Activated naive CD4-positive, alpha-beta T cell treated with anti-CD3 and anti-CD28 coated beads for 36 hours (primary cell): ENCODE measurements around the gene TBC1D22A. TPM values are rescaled to one million over a fixed set of nuclear protein-coding genes. Genes with fewer than 3 reads are reported as not detected.

Experiments used
- CTCF ChIA-PET: fragments of 350-600 bp; sonication (Branson Sonifier 250); formaldehyde crosslinking; loops from one replicate; lab custom pipeline; 2021; ENCODE audit warnings: antibody characterized with exemption; lab: Charles Lee
- DNase-seq: peaks from one replicate; pipeline ENCODE4 v3.0.0-alpha.2; 2020
- H3K27ac Mint-ChIP-seq: one replicate; pipeline ENCODE4 v1.8.0; 2021; ENCODE audit warnings: mild to moderate bottlenecking, mixed read lengths
- H3K27me3 Mint-ChIP-seq: one replicate; pipeline ENCODE4 v1.8.0; 2021; ENCODE audit warnings: low read depth, mixed read lengths
- H3K36me3 Mint-ChIP-seq: one replicate; pipeline ENCODE4 v1.8.0; 2021; ENCODE audit warnings: low read depth, mixed read lengths
- H3K4me1 Mint-ChIP-seq: one replicate; pipeline ENCODE4 v1.8.0; 2021; ENCODE audit warnings: low read depth, mixed read lengths
- H3K4me3 Mint-ChIP-seq: one replicate; pipeline ENCODE4 v1.8.0; 2021; ENCODE audit warnings: mild to moderate bottlenecking, moderate library complexity, mixed read lengths
- H3K9me3 Mint-ChIP-seq: one replicate; pipeline ENCODE4 v1.8.0; 2021; ENCODE audit warnings: mixed read lengths
- intact Hi-C: fragments of 100-400 bp; cut with micrococcal nuclease; formaldehyde crosslinking; loops from one replicate; pipeline ENCODE4 v1.15.1; 2023
- total RNA-seq, 2 experiments: library from RNA; stranded (reverse); gene quantifications; one replicate each; pipeline ENCODE4 v1.2.3, GENCODE V29; 2021

TBC1D22A gene
- total RNA-seq, 2 experiments from 2014 or later: 20.1 to 21.4 TPM

GRCh38 chr22:47219789-47220188, 457.3 kb downstream of the TBC1D22A start:
- CTCF ChIA-PET: no interaction called here
- Mint-ChIP-seq H3K27ac (no peak overlapping the region), H3K27me3 (no peaks in the 10 kb centered on the region), H3K36me3 (no peaks in the 10 kb centered on the region), H3K9me3 (no peaks in the 10 kb centered on the region), H3K4me1 (no peaks in the 10 kb centered on the region), H3K4me3 (no peak overlapping the region)
- intact Hi-C loops: no loop called here
- DNase-seq: no peak

DNA sequence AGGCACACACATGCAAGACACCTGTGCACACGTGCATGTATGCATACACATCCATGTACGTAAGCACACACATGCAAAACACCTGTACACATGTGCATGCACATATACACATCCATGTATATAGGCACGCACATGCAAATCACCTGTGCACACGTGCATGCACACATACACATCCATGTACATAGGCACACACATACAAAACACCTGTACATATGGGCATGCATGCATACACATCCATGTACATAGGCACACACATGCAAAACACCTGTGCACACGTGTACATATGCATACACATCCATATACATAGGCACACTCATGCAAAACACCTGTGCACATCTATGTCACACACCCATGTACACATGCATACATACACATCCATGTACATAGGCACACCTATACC, 458.3 kb downstream of the TBC1D22A start:
- DNase-seq: no peak
- Mint-ChIP-seq H3K4me1 (no peaks in the 10 kb centered on the region), H3K4me3 (no peak overlapping the region), H3K27ac (no peak overlapping the region), H3K27me3 (no peaks in the 10 kb centered on the region), H3K36me3 (no peaks in the 10 kb centered on the region), H3K9me3 (no peaks in the 10 kb centered on the region)
- intact Hi-C loops: no loop called here
- CTCF ChIA-PET: no interaction called here

GRCh38 chr22:47221840-47222615, 459.6 kb downstream of the TBC1D22A start:
- Mint-ChIP-seq H3K27me3 (peaks cover 4% of the 10 kb centered on the region), H3K4me1 (no peaks in the 10 kb centered on the region), H3K36me3 (no peaks in the 10 kb centered on the region), H3K9me3 (no peaks in the 10 kb centered on the region), H3K27ac (no peak overlapping the region), H3K4me3 (no peak overlapping the region)
- DNase-seq: no peak
- intact Hi-C loops: no loop called here
- CTCF ChIA-PET: no interaction called here

Other genes starting within 250 kb of the TBC1D22A start
- gene CELSR1, start 225.0 kb upstream of the TBC1D22A start, total RNA-seq: under 1 TPM; 0.17 to 0.25 TPM
- gene GRAMD4, start 142.3 kb upstream of the TBC1D22A start, total RNA-seq: 10 to 100 TPM; 34.3 to 35.4 TPM
- gene CERK, start 24.4 kb upstream of the TBC1D22A start, total RNA-seq: 10 to 100 TPM; 32.6 to 34.9 TPM